T1000 (cell line): ENCODE data around the gene TSPYL4.

Source experiments
- DNase-seq: peaks from one replicate; lab custom pipeline; 2025; ENCODE audit warnings: mixed read lengths; lab: John Stamatoyannopoulos, UW

TSPYL4 gene

GRCh38 chr6:116271149-116271708, 17.4 kb upstream of the TSPYL4 start:
- DNase-seq, result no peak

DNA sequence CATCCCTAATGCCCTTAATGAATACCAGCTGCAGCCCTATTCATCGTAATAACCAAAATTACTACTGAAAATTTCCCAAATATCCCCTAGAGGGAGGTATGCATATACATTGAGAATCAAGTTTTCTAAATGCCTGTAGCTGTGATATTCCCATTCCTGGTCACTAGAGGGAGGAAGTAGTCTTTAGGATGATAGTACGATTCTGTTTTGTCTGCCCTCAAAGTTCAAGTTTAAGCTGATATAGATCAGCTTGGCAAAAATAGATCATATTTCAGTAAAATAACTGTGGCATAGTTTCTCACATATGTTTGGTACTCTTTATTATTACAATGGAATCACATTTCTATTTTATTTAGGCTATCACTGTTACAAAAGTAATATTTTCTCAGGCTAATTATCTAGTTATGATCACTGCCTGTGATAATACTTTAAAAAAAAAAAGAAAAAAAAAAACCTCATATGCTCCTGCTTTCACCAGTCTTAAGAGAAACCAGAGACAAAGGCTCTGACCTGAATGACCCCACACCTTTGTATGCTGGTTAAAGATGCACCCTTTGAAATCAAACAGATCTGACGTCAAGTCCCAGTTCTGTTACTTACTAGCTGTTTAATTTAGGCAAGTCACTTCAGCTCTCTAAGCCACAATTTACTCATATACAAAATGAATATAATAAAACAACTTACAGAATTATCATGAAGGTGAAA, 14.9 kb upstream of the TSPYL4 start:
- DNase-seq, result no peak

DNA sequence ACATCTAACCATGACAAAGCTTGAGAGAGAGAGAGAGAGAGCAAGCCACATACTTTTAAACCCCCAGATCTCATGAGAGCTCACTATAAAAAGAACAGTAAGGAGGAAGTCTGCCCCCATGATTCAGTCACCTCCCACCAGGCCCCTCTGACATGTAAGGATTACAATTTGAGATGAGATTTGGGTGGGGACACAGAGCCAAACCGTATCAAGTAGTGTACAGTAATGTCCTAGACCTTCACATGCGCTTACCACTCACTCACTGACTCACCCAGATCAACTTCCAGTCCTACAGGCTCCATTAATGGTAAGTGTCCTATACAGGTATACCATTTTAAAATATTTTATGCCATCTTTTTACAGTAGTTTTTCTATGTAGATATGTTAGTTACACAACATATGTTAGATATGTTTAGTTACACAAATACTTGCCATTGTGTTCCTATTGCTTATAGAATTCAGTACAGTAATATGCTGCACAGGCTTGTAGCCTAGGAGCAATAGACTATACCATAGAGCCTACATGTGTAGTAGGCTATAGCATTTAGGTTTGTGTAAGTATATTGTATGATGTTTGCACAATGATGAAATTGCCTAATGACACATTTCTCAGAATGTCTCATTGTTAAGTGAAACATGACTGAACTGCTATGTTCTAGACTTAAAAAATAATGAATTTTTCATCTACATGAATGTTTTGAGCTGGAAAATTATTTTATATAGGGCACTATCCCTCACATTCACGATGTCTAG, 14.1 kb upstream of the TSPYL4 start:
- no peak for DNase-seq

DNA sequence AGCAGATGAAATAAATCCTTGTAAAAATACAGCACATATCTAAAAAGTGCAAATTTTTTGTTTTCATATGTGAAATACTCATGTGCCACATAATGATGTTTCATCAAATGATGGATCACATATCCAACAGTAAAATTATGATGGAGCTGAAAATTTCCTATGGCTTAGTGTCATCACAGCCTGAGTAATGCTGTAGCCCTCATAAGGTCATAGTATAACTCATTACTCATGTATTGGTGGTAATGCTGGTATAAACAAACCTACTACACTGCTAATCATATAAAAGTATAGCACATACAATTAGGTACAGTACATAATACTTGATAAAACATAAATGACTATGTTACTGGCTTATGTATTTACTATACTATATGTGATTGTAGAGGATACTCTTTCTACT, 12.9 kb upstream of the TSPYL4 start:
- no peak for DNase-seq

DNA sequence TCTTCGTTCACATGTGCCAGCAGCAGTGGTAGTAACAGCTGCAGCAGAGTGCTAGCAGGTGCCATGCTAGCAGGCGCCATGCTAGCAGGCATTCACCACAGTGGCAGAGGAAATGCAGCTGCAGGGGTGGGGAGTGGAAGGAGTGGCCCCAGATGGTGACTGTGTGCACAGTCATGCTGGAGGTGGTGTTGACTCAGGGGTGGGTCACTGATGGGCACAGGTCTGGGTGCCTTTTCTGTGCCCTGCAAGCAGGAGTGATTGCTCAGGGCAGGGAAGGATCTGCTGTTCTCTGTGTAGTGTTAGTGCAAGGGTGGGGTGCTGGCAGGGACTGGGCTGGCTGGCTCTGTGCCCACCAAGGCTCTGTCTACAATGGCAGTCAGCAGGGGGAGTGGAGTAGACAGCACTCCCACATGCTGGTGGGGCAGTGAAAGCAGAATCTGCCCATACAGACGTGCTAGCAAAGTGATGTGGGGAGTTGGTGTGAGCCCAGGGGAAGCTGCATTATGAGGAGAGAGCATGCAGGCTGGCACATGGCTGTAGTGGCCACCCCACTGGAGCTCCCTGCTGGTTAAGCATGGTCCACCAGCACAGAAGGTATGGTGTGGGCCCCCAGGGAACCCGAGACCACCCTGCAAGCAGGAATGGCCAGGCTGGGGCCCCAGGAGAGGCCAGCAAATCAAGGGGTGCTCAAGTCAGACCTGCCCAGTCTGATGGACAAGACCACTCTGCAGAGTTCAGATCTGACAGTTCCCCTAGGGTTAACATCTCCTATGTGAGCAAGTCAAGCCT, 11.4 kb upstream of the TSPYL4 start:
- peak; percentile 39 for DNase-seq

- DNase-seq, result no peak
Measured at GRCh38 chr6:116263353-116263752, 9.5 kb upstream of the TSPYL4 start.

DNA sequence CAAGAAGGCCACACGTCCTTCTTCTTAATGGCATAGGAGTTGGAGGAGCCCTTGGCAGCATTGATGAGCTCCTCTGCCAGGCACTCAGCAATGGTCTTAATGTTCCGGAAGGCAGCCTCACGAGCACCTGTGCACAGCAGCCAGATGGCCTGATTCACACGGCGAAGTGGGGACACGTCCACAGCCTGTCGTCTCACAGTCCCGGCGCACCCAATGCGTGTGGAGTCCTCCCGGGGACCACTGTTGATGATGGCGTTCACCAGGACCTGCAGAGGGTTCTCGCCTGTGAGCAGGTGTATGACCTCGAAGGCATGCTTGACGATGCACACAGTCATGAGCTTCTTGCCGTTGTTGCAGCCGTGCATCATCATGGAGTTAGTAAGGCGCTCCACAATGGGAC, 4.6 kb upstream of the TSPYL4 start:
- no peak for DNase-seq

GRCh38 chr6:116256694-116257093, 2.8 kb upstream of the TSPYL4 start:
- no peak for DNase-seq

- DNase-seq, result no peak
Measured at GRCh38 chr6:116255246-116255800, 1.4 kb upstream of the TSPYL4 start.

GRCh38 chr6:116254297-116255056, 602 bp upstream of the TSPYL4 start:
- no peak for DNase-seq

GRCh38 chr6:116253188-116253504, 729 bp downstream of the TSPYL4 start:
- no peak for DNase-seq

DNA sequence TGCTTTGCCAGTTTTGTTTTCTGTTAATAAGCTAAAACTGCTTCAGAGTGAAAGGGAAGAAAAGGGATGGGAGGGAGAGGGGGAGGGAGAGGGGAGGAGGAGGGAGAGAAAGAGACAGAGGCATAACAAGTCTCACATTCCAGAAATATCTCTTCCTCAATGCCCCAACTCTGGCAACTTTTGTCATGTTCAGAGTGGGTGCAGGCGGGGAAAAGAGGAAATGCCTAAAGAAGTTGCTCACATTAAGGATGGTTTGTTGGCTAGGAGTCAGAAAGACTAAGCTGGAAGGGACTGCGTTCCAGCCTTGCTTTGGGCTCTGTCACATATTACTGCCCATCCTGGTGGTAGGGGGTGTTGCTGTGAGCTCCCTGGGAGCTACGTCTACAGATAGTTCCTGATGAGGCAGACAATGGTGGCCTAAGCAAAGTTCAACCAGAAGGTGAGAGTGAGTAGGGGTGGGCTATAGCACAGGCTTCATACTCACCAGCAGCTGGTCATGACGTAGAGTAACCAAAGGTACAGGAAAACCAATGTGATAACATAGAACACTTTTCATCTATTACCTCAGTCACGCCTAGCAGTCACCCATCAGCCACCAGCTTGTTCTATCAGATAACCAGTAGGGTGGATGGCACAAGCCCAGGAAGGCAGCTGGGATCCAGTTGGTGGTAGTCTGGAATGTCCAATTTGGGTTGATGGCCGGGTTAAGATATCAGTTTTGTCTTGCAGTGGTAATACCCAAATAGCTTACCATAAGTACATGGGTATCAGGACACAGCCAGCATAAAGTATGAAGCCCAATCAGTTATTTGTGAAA, 2.1 kb downstream of the TSPYL4 start:
- no peak for DNase-seq

- DNase-seq, result no peak
Measured at GRCh38 chr6:116248577-116248976, 5.3 kb downstream of the TSPYL4 start.

GRCh38 chr6:116247285-116247684, 6.6 kb downstream of the TSPYL4 start:
- DNase-seq, result no peak

DNA sequence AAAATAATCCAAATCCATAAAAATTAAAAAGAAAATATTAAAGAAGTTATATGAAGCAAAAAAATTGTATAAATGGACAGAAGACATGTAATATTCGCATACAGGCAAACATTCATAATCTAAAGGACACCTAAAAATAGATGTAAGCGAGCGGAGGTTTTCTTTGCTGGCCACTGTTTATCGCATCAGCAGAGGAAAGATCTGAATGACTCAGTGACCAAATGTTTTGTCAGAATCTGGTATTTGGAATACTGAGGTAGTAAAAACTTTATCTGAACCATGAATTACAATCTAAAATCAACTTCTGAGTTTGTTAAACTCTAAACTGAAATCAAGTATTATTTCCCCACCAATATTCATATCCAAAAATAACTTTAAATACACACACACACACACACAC, 7.8 kb downstream of the TSPYL4 start:
- DNase-seq, result no peak

GRCh38 chr6:116244284-116244683, 9.6 kb downstream of the TSPYL4 start:
- no peak for DNase-seq

DNA sequence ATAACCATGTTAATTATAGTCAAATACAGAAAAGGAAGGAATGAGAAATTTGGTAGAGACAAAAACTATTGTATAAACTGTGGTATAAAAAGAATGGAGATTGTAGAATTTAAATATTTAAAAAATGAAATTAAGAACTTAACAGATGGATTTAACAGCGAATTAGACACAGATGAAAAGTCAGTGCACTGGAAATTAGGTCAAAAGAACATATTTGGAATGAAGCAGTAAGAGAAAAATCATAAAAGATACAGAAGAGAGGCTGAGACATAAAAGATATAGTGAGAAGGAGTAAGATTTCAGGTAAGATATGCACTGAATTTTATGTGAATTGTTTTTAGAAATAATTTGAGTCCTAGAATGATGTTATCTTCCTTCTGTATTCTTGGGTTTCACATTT, 14.0 kb downstream of the TSPYL4 start:
- DNase-seq, result no peak

- no peak for DNase-seq
Measured at GRCh38 chr6:116239256-116239655, 14.6 kb downstream of the TSPYL4 start.

DNA sequence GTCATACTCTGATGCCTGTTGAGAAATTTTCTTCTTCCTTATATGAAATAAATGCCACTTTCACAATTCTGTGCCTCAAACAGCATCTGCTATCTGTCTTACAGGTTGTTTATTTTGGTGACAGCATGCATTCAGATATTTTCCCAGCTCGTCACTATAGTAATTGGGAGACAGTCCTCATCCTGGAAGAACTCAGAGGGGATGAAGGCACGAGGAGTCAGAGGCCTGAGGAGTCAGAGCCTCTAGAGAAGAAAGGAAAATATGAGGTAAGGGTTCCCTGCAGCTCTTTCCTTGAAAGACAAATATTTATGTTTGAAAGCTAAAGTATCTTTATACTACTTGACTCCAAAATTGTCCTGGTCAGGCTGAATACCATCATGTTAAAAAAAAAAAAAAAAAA, 15.8 kb downstream of the TSPYL4 start:
- no peak for DNase-seq

DNA sequence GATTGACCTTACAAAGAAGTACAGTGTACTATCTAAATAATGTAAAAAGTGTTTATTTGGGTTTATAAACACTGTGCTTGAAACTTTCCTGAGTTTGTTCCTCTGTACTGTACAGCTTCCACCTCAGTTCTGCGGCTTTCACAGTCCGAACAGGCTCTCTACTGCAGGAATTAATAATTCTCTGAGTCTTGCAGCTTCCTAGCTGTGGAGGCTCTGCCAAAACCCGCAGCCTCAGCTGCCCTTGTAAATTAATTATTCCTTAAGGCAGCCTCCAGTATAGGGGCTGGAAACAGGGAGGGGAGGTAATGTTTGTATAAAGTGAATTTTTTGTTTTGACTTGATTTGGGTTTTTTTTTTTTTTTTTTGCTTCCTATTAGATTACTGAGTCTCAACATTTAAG, 19.2 kb downstream of the TSPYL4 start:
- DNase-seq, result no peak
